Retinal pigment epithelial cell (primary cell): ENCODE measurements around the gene SPAM1.

Source experiments
- DNase-seq: peaks from one replicate; pipeline ENCODE4 v3.0.0-alpha.2; 2010; ENCODE audit warnings: low read depth
- H3K4me3 ChIP-seq: 2 replicates; pipeline ENCODE4 v1.5.1; 2011; ENCODE audit warnings: mild to moderate bottlenecking, low read length, control low read depth, moderate library complexity
- TF ChIP-seq, protein P1 (sequence below): conservative IDR thresholded peaks from 2 replicates; pipeline ENCODE4 v1.5.1; 2011; ENCODE audit warnings: low read depth, low read length, control low read depth, inconsistent platforms

SPAM1 gene

DNA sequence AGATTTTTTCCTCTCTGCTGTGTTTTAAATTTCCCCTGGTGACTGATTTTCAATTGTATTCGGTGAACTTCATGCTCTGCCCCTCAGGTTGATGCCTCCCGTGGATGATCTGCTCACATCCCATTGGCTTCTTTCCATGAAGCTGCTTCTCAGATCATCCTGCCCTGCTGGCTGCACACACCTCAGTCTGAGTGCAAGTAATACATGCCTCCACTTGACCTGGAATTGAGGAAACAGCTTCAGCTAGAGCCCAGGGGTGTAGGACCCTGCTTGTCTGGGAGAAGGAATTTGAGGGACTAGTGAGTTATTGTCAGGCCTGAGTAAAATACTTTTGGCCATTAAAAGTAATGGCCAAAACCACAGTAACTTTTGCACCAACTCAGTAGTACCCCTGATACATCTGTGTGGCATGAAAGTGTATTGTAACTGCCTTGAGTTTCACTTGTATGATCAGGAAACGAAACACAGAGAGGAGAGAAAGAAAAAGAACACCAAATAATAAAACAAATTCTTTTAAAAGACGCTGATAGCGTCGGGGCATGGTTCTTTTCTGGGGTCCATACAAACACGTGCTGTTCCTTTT is 49.4 kb downstream of the SPAM1 start:
- TF ChIP-seq, protein P1, sequence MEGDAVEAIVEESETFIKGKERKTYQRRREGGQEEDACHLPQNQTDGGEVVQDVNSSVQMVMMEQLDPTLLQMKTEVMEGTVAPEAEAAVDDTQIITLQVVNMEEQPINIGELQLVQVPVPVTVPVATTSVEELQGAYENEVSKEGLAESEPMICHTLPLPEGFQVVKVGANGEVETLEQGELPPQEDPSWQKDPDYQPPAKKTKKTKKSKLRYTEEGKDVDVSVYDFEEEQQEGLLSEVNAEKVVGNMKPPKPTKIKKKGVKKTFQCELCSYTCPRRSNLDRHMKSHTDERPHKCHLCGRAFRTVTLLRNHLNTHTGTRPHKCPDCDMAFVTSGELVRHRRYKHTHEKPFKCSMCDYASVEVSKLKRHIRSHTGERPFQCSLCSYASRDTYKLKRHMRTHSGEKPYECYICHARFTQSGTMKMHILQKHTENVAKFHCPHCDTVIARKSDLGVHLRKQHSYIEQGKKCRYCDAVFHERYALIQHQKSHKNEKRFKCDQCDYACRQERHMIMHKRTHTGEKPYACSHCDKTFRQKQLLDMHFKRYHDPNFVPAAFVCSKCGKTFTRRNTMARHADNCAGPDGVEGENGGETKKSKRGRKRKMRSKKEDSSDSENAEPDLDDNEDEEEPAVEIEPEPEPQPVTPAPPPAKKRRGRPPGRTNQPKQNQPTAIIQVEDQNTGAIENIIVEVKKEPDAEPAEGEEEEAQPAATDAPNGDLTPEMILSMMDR, result no peak
- no peak for DNase-seq

DNA sequence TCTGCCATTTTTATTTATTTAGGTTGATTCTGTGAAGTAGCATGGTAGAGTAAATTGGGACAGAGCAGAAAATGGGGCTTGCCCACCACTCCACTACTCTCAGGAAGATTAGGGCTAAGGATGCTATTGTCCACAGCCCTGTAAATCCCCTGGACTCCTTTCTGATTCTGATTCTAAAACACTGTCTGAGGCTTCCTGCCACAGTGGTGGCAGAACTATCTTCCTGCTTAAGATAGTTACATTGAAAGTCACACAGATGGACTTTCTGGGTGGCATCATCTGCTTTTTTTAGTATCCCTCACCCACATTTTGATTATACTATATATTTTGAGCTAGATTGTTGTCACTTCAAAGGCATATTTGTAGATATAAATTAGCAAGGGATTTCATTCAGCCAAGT is 50.0 kb downstream of the SPAM1 start:
- no peak for DNase-seq

More for the DNA sequence above, 49.4 kb downstream of the SPAM1 start:
- H3K4me3 ChIP-seq, result no peak overlapping the region

DNA sequence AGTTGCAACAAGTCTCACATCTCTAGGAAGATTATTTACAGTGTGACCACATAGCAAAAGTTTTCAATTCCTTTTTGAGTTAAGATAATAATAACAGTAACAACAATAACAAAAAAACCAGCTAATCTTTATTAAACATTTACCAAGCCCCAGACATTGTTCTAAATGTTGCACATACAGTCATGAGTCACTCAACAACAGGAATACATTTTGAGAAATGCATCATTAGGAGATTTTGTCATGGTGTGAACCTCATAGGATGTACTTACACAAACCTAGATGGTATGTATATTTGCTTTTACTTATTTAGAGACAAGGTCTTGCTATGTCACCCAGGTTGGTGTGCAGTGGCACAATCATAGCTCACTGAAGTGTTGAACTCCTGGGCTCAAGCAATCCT is 52.0 kb downstream of the SPAM1 start:
- TF ChIP-seq, protein P1, result no peak
- no peak for DNase-seq
- no peak overlapping the region for H3K4me3 ChIP-seq

More for the DNA sequence above, 50.0 kb downstream of the SPAM1 start:
- TF ChIP-seq, protein P1, result no peak
- H3K4me3 ChIP-seq, result no peak overlapping the region

DNA sequence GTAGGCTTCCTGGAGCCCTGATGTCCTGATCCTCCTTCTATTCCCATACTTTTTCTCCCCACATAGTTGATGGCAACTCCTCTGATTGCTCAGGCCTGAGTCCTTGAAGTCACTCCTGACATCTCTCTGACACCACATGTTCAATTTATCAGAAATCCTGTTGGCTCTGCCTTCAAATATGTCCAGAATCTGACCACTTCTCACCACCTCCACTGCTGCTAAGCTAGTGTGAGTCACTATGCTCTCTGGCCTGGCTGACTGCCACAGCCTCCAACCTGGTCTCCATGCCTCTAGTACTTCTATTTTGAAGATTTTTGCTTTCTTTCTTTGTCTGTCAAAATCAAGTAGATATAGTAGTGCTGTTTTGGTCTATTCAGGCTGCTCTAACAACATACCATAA is 54.8 kb downstream of the SPAM1 start:
- peak; percentile 10 for DNase-seq
- no peak overlapping the region for H3K4me3 ChIP-seq
- TF ChIP-seq, protein P1, result no peak

DNA sequence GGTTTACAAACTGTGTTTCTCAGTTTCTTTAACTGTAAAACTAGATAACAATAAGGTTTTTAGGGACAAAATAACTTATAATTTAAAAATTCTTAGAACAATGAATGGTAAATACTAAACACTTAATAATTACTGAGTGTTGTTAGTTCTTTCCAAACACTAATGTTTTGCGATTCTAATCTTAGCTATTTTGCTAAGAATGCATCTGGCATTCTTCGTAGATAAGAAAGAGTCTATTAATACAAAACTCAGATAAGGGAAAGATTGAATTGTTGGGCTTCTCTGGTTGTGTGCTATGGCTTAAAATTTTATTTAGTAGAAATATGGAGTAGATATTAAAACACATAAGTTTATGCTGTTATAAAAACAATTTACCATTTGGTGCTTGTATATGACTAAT is 62.4 kb downstream of the SPAM1 start:
- no peak for DNase-seq
- TF ChIP-seq, protein P1, result no peak

DNA sequence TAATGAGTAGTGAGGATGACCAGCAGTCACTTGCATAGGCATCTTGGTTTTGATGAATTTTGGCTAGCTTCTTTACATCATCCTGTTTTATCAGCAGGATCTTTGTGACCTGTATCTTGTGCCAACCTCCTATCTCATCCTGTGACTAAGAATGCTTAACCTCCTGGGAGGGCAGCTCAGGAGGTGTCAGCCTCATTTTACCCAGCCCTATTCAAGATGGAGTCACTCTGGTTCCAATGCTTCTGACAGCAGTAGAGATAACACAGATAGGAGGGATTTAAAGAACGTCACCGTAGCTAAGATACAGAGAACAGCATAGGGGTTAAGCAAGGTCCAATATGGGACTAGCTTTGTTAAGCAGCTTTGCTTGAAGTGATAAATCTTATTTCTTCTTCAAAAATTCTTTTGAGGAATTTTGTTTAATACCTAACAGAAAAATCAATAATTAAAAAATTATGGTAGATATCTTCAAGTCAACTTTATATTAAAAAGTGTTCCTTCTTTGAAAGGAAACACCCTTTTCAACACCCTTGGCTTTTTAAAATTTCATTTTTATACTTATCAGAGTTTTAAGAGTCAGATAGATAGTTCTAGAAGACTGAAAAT is 68.0 kb downstream of the SPAM1 start:
- TF ChIP-seq, protein P1, result no peak
- no peak for DNase-seq

More for the DNA sequence above, 62.4 kb downstream of the SPAM1 start:
- H3K4me3 ChIP-seq, result no peak overlapping the region

DNA sequence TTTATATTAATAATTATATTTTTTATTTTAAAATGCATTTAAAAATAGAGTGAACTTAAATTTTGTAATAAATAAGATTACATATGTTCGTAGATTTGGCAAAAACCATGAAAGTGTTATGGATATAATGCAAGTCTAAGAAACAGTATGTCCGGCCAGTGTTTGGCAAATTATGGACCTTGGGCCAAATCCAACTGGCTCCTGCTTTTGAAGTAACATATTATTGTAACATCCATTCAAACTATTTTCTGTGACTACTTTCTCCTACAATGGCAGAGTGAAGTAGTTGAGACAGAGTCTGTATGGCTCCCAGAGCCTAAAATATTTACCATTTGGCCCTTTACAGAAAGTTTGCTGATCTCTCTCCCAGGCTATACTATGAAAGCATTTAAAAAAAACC is 69.0 kb downstream of the SPAM1 start:
- no peak for DNase-seq
- H3K4me3 ChIP-seq, result no peak overlapping the region
- TF ChIP-seq, protein P1, result no peak

More for the DNA sequence above, 68.0 kb downstream of the SPAM1 start:
- H3K4me3 ChIP-seq, result no peak overlapping the region
